ENCODE results near the gene PTPRN2.
"Not testable (repeated sequence)": the region's sequence is repeated elsewhere in the genome, so short reads cannot be mapped to it uniquely, and the experiment has no call there.

Gene PTPRN2

GRCh38 chr7:157596471-157596870 lies 991.2 kb downstream of the PTPRN2 start:
- DNase-seq = no peak

GRCh38 chr7:157596026-157596425 lies 991.6 kb downstream of the PTPRN2 start:
- no peak for DNase-seq

GRCh38 chr7:157595086-157595855 lies 992.4 kb downstream of the PTPRN2 start:
- no peak for DNase-seq

GRCh38 chr7:157594306-157594705 lies 993.3 kb downstream of the PTPRN2 start:
- DNase-seq = no peak

GRCh38 chr7:157593541-157593940 lies 994.1 kb downstream of the PTPRN2 start:
- DNase-seq = no peak

GRCh38 chr7:157592636-157593320 lies 994.8 kb downstream of the PTPRN2 start:
- not testable (repeated sequence) for DNase-seq

- no peak for DNase-seq
These were observed 997.1 kb downstream of the PTPRN2 start for GRCh38 chr7:157590526-157590925.

GRCh38 chr7:157589680-157590079 lies 997.9 kb downstream of the PTPRN2 start:
- DNase-seq = no peak

- no peak for DNase-seq
These were observed 999.6 kb downstream of the PTPRN2 start for GRCh38 chr7:157587805-157588560.

GRCh38 chr7:157587051-157587804 lies 1000.4 kb downstream of the PTPRN2 start:
- DNase-seq = no peak

- DNase-seq = no peak
These were observed 1001.1 kb downstream of the PTPRN2 start for GRCh38 chr7:157586426-157586955.

GRCh38 chr7:157585113-157585861 lies 1002.3 kb downstream of the PTPRN2 start:
- no peak for DNase-seq

GRCh38 chr7:157584420-157584819 lies 1003.2 kb downstream of the PTPRN2 start:
- DNase-seq = no peak

GRCh38 chr7:157581740-157582139 lies 1005.9 kb downstream of the PTPRN2 start:
- DNase-seq = no peak

GRCh38 chr7:157580324-157580723 lies 1007.3 kb downstream of the PTPRN2 start:
- no peak for DNase-seq

- DNase-seq = no peak
These were observed 1008.2 kb downstream of the PTPRN2 start for GRCh38 chr7:157579425-157579824.

GRCh38 chr7:157577796-157578339 lies 1009.8 kb downstream of the PTPRN2 start:
- no peak for DNase-seq

GRCh38 chr7:157577061-157577460 lies 1010.6 kb downstream of the PTPRN2 start:
- DNase-seq = no peak

- DNase-seq = no peak
These were observed 1011.2 kb downstream of the PTPRN2 start for GRCh38 chr7:157576415-157576814.

GRCh38 chr7:157575777-157576176 lies 1011.8 kb downstream of the PTPRN2 start:
- no peak for DNase-seq

GRCh38 chr7:157574914-157575586 lies 1012.6 kb downstream of the PTPRN2 start:
- no peak for DNase-seq

All from NCI-H1417 treated with DMSO at 0.1 percent for 48 hours (cell line).